GM18907 (cell line): Measurements from ENCODE around the gene ADCY3.

Source experiments
- ATAC-seq: cut with Tn5 transposase; IDR thresholded peaks from one replicate; pipeline ENCODE4 v1.9.1; 2021; ENCODE audit warnings: mild to moderate bottlenecking, moderate library complexity; ENCODE audit not compliant: unreplicated experiment

The ADCY3 gene

DNA sequence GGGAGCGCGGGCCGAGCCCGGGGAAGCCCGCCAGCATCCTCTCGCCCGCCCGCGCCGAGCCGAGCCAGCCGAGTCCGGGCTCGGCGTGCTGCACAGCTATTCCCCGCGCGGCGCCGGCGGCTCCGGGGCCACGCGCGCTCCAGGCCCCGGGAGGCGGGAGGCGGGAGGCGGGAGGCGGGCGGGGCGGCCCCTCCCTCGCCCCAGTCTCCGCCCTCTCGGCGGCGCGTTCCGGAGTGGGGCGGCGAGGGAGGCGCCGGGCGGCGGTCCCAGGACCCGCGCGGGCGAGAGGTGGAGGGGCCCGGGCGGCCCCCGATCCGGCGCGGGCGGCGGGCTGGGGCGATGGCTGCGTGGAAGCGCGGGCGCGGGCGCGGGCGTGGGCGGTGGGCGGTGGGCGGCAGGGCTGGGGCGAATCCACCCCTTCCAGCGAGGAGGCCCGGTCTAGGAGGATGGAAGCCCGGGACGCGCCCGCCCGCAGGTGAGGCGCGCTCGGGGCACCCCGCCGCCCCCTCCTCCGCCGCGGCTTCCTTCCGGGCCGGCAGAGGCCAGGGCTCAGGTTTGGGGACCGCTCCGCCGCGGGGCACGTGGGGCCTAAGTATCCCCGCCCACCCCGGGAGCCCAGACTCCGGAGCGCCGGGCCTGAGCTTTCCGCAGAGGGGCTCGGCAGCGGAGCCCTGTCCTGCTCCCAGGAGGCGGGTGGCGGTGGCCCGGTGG, at the start of gene ADCY3:
Gene ADCY3 (minus strand): TSS at position 140 of the 711 bp plus-strand sequence. CDS start 1,250 bp downstream, outside the sequence.
- peak; percentile 58 for ATAC-seq

DNA sequence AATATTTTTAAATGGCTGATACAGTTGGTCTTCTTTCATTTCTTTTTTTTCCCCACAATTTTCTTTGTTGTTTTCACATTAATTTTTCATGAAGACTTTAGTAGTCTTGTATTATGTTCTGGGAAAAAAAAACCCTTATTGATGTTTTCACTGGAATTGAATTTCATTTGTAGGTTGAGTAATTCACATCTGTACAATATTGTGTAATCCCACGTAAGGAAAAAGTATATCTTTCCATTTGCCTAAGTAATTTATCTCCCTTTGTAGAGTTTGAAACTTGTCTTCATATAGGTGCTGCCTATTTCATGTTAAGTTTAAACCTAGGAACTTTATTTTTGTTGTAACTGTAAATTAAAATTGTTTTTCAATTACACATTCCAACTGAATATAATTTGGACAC, 49.7 kb upstream of the ADCY3 start:
- no peak for ATAC-seq

DNA sequence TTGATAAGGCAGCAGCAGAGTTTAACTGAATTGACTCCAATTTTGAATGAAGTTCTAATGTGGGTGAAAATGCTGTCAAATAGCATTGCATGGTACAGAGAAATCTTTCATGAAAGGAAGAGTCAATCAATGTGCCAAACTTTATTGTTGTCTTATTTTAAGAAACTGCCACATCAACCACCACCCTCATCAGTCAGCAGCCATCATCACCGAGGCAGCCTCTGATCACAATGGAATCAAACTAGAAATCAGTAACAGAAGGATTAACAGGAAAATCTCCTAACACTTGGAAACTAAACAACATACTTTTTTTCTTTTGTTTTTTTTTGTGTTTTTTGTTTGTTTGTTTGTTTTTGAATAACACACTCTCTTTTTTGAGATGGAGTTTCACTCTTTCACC, 41.9 kb upstream of the ADCY3 start:
- no peak for ATAC-seq

DNA sequence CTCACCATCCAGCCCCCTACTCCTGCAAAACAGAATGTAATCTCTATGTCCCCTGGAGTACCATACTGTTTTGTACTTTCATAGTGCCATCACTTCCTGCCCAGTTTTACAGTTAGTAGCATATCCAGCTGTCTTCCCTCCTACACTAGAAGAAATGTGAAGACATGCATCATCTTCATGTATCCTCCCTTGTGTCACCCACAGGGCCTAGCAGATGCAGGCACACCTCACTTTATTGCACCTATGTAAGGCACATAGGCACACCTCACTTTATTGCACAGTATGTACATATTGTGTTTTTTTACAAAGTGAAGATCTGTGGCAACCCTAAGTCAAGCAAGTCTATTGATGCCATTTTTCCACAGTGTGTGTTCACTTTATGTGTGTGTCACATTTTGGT, 39.7 kb upstream of the ADCY3 start:
- no peak for ATAC-seq

DNA sequence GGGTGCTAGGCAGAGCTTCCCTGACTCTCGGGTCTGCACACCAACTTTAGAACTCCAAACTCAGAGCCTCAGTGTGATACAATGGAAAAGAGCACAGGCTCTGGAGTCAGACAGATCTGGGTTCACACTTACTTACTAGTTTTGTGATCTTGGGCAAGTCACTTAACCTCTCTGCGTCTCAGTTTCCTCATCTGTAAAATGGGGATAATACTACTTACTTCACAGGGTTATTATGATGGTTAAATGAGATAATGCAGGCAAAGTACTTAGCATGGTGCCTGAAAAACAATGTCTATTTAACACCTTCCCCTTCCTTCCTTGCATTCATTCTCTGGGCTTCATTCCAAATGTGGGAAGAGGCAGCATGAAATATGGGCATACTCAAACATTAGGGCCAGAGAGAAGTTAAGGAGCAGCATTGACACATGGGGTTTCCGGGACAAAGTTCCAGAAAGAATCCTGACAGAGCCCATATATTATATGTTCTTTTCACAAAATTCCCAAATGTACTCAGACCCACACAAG, 38.4 kb upstream of the ADCY3 start:
- no peak for ATAC-seq

DNA sequence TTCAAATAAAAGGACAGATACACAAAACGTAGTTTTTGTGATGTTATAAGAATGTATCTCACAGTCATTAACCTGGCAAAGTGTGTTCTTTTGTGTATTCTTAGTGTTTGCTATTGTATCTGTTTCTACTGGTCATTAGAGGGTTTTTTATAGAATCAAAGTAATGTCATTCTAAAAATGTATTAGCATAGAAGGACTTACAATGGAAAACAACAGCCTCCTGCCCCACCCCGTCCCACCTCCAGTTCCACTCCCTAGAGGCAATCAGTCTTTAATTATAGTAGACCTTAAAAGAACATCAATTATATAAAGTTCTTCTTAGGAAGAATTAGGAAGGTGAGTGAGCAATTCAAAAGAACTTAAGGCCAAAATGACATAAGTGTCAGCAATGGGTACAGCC, 37.9 kb upstream of the ADCY3 start:
- ATAC-seq = no peak

DNA sequence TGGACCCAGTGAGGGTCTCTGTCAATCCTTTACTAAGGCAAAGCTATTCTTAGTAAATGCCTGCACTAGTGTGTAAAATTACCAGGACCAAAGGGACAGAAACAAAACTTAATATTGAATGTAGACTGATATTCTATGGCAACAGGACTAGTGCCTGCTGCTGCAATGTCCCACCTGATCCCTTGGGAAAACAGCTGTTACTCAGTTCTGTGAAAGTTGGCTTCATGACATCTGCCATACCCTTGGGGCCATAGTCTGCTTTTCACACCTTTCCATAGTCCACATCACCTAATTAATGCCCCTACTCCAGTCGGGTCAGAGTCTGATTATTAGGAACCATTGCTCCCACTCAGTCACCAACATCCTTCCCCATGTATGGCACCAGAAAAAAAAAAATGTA, 37.2 kb upstream of the ADCY3 start:
- ATAC-seq = no peak

DNA sequence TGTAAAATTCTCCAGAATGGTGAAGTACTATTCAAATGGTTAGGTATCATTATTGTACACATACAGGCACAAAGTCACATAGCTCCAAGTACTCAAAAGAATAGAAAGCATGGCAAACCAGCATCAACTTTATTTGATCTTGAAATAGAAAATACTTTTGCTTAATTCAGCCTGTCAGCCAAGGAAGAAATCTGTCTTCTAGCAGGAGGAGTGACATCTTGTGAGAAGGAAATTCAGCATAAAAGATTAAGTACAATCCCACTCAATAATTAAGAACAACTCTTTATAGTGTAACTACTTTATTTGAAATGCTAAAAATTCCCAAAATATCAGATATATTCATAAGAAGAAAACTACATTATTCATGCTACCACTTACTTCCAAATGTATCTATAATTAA, 35.9 kb upstream of the ADCY3 start:
- ATAC-seq = no peak

DNA sequence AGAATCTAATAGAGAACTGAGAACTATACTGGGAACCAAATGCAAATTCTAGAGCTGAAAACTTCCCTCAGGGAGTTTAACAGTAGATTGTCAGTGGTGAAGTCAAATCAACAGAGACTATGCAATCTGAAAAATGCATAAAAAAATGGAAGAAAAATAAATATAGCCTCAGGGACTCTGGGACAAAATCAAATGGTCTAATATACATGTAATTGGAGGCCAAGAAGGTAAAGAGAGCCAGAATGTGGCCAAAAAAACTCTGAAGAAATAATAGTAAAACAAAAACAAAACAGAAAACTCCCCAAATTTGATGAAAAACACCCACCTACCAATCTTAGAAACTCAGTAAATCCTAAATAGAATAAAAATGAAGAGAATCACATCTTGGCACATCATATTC, 35.2 kb upstream of the ADCY3 start:
- ATAC-seq = no peak

DNA sequence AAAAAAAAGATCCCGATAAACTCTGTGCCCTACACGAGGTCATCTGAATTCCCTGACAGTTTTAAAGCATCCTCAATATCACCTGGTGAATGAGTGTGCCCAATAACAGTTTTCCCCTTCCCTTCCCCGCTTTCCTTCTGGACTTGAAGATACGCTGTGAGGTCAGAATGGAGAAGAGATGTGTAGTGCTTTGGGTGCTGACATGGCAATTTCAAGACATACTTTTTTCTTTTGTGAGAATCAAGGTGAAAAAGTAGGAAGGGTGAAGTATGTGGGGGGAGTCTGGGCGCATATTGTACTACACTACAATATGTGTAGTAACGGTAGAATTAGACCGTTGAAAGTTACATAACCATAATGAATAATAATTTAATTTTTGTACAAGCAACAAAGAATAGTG, 30.1 kb upstream of the ADCY3 start:
- no peak for ATAC-seq

DNA sequence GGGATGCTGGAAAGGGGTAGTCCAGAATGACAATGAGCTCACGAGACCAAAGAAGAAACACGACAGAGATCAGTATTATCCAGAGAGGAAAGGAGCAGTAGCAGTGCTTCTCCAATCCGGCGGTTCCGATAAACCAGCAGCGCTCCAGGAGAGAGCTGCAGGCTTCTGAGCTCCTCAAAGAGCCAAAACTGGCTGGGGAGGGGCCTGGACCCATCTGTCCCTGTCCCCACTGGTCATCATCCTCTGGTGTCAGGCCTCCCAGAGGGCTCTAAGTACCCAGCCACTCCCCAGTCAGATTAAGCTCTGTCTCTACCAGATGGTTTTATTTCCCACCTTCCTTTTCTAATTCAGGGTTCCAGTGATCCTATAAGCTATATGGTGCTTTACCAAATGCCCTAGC, 28.5 kb upstream of the ADCY3 start:
- no peak for ATAC-seq

DNA sequence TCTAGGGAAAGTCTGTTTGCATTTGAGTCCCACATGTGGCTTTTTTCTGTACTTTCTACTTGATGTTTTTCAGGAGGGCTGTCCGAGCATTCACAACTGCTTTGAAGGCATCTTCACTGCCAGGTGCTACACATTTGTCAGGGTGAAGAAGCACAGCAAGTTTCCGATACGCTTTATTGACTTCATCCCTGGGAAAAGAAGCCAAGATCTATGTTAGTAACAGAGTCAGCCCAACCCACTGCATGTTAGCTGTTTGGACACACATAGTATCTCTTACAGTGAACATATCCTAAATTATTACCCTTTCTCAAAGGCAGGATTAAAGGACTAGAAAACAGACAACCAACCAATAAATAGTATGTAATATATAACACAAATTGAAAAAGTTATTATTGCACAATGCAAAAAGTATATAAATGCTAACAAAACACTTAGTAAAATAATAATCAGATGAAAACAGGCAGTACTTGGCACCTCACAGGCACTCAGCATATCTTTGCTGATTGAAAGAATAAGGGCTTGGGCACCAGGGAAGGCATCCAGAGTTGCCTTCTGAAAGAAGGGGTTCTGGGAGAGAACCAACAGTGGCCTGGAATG, 27.6 kb upstream of the ADCY3 start:
- no peak for ATAC-seq

DNA sequence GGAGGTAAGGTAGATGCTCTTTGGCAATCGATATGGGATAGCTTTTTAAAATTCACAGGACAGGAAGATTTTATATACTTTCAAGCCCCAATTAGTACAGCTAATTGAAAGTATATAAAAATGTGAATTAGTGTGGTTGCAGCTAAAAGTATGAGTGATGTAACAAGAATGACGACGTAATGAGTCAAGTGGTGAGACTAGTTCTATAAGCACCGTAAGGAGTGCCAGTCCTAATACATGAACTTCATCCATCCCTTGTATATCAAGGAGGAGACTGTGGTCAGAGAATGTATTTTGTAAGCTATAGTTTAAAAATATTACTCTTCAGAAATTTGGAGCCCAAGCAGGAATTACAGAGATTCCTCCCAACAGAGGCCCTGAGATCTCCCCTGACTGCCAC, 25.9 kb upstream of the ADCY3 start:
- ATAC-seq = no peak

DNA sequence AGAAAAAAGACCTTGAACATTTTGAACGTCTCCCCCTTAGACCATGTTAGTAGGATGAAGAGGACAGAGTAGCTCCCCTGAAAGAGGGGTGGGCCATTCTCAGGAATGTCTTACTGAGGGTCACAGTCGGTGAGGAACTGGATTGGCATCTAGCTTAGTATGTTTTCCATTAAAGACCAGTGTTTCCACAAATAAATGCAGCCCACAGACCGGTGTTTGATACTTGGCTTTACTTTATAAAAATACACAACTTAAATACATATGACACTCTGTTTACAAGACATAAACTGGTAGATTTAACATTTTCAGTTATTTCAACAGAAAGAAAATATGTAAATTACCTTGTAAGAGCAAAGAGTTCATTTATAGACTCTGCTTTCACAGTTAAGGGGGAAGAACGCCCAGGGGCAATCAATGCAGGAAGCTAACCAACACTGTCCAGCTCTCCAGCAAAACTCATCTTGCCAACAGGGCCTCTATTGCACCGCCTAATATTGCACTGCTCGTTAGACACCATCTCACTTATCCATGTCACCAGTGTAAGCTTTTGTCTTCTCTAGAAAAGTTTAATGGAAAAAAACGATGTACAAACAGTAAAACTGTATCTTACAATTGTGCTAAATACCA, 23.5 kb upstream of the ADCY3 start:
- no peak for ATAC-seq

DNA sequence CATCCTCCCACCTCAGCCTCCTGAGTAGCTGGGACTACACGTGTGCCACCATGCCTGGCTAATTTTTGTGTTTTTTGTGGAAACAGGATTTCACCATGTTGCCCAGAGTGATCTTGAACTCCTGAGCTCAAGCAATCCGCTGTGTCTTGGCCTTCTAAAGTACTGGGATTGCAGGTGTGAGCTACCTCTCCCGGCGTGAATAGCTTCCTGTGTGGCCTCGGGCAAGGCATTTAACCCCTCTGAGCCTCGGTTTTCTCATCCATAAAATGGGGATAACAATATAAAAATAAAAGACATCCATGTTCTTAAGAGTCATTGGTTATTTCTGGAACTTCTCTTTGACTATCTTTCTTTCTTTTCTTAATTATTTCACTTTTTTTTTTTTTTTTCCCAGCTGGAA, 19.3 kb upstream of the ADCY3 start:
- ATAC-seq = no peak

DNA sequence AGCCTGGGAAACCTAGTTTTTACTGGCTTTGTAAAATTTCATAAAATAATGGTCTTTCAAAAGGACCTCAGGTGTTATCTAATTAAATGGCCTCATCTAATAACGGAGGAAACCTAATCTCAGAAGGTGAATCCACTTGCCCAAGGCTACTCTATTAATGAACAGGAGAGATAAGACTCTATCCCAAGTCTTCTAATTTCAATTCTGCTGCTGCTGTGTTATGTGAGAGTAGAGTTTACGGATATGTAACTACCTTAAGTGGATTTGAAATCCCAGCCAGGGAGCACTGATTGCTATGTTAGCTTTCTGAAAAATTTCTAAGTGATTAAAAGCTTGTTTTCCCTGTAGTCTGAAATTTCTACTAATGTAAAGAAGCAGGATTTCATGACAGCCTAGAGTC, 17.2 kb upstream of the ADCY3 start:
- no peak for ATAC-seq

DNA sequence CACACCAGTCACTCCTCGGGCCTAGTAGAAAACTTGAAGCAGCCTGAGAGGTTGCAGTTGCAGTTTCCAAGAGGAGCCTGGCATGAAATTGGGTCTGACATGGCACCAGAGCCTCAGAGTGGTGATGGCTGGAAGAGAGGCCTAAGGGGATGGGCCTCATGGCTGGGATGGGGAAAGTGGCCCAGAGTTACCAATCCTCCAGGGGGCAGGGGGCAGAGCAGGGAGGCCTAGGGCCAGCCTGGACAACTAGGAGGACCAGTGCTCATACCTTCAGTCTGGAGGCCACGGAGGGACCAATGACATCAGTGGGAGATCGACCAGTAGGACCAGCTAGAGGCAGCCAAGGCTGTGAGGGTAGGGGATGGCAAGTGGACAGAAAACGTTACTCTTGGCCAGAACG, 15.1 kb upstream of the ADCY3 start:
- ATAC-seq = no peak

DNA sequence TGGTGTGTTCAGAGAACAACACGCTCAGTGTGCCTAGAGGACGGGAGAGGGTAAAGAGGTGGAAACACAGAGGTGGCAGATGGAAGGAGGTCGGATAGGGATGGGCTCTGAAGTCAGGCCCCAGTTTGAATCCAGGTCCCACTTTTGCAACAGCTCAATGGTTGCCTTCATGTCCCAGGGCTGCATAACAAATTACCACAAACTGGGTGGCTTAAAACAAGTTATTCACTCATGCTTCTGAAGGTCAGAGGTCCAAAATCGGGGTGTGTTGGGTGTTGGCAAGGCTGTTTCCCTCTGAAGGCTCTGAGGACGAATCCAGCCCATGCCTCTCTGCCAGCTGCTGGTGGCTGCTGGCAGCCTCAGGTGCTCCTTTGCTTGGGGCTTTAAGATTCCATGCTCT, 12.7 kb upstream of the ADCY3 start:
- ATAC-seq = no peak

DNA sequence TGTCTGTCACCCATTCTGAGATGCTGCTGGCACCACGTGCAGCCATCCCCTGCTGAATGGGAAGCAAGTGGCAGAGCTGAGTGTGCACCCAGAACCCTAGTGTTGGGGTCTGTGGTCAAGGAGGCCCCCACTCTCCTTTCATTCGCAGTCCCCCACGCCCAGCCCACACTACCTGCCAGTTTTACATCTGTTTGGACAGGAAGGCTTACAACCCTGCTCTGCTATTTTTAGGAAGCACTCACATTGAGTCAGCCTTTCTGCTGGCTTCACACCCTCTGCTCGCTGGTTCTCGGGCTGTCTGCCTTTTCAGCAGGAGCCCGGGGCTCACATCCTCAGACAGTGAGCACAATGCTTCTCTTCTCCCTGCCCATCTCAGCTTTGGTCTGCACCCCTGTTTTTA, 10.7 kb upstream of the ADCY3 start:
- peak; percentile 60 for ATAC-seq

DNA sequence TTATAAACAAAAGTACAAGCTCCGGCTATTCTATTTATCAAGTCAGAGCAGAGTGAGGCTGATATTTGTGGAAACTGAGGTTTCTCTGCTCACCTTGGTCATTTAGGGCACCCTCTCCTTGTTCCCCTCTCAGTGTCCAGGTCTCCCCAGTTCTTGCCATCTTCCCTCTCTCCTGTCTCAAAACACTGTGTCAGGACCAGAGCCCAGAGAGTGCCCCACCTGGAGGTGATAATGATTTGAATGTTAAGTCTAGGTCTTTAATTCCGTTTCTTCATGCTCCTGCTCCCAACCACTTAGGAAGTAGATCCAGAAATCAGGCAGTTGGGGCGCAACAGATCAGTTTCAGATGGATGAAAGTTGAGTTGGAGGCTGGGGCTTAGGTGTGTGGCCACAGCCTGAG, 9.2 kb upstream of the ADCY3 start:
- no peak for ATAC-seq

DNA sequence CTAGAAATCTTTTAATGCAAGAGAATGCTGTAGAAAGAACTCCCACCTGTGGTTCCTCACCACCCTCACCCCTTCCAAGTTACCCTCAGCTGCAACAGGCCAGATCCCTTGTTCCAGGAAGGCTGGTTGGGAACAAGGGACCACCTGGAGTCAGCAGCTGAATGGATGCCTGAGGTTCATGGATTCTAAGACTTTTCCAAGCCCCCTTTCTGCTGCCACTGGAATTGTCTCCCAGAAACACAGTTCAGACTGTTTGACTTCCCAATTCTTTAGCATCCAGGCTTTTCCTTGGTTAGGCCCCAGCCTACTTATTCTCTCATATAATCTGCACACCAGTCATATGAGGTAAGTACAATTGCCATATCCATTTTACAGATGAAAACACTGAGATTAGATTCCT, 8.0 kb upstream of the ADCY3 start:
- no peak for ATAC-seq

DNA sequence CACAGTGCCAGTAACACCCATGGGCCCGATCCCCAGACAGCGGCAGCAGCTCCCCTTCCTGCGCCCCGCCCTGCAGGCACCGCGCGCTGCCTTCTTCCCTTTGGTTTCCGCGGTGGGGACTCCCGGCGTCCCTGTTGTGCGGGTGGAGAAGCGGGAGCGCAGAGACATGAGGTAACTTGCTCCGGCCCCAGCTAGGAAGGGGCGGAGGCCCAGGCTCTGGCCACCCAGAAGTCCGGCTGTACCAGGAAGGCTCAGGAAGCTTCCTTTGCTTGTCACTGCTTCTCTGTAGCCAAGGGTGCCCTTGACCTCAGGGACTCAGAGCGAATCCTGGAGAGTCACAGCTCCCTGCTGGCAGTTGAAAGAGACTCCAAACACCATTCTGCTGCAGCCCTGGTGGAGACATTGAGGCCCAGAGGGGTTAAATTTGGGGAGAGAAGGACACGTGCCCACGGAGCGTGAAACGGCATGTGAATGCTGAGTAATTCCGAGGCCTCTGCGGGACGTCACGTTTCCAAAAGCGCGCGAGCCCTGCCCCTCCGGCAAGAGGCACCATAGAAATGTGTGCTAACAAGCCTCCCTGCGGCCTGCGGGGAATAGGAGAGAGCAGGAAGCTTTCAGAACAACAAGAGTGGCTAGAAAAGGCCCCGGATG, 6.7 kb upstream of the ADCY3 start:
- ATAC-seq = no peak
